ENCODE results near the gene CASKIN2. TPM values are rescaled to one million over a fixed set of nuclear protein-coding genes. Genes with fewer than 3 reads are reported as not detected.

CASKIN2 gene, protein sequence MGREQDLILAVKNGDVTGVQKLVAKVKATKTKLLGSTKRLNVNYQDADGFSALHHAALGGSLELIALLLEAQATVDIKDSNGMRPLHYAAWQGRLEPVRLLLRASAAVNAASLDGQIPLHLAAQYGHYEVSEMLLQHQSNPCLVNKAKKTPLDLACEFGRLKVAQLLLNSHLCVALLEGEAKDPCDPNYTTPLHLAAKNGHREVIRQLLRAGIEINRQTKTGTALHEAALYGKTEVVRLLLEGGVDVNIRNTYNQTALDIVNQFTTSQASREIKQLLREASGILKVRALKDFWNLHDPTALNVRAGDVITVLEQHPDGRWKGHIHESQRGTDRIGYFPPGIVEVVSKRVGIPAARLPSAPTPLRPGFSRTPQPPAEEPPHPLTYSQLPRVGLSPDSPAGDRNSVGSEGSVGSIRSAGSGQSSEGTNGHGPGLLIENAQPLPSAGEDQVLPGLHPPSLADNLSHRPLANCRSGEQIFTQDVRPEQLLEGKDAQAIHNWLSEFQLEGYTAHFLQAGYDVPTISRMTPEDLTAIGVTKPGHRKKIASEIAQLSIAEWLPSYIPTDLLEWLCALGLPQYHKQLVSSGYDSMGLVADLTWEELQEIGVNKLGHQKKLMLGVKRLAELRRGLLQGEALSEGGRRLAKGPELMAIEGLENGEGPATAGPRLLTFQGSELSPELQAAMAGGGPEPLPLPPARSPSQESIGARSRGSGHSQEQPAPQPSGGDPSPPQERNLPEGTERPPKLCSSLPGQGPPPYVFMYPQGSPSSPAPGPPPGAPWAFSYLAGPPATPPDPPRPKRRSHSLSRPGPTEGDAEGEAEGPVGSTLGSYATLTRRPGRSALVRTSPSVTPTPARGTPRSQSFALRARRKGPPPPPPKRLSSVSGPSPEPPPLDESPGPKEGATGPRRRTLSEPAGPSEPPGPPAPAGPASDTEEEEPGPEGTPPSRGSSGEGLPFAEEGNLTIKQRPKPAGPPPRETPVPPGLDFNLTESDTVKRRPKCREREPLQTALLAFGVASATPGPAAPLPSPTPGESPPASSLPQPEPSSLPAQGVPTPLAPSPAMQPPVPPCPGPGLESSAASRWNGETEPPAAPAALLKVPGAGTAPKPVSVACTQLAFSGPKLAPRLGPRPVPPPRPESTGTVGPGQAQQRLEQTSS (N-terminal part only)
- 5.7 and 12.6 TPM in 2 replicates for total RNA-seq (ENCODE audit: low replicate concordance)

DNA sequence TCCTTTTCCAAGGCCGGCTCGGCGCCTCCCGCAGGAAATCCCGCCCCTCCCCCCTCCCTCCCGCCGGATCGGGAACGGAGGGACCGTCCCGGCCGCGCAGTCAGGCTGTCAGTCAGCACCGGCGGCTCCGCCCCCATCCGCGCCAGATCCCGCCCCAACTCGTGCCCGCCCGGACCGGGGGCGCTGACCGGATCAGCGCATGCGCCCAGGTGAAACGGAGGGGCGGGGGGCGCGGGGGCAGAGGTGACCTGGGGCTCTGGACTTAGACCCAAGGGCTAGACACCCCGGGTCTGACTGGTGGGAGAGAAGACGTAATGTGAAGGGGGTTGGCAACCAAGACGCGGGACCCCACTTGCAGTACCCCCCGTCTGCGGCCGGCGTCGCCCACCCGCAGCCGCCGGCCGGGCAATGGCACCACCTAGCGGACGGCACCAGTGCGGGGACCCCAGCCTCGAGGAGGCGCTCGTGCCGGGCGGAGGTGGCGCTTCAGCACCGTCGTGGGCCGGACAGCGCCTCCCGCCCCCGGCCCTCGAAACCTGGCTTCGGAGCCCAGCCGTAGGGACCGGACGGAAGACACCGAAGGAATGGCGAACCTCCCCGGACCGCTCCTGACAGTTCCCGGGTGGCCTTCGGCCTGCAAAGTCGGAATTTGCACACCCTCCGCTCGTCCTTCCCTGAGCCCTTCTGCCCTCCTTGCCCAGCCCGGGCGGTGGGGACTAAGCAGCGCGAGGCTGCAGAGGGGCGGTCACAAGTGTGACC lies at the start of gene CASKIN2:
TSS of gene CASKIN2 (minus strand) at position 42 of the 759 bp plus-strand sequence. CDS start 1,733 bp downstream, outside the sequence.
- Histone ChIP-seq H3K36me3 (no peaks in the 10 kb centered on the region), H3K9ac (peak within 1 kb of the TSS; percentile 60), H3K4me3 (peak within 1 kb of the TSS; percentile 87), H3K79me2 (ENCODE audit: low read depth) (peaks cover 18% of the 10 kb centered on the region), H3K4me1 (no peaks in the 10 kb centered on the region), H2AFZ (replicated peaks) (peak within 1 kb of the TSS; percentile 84), H3K27me3 (no peaks in the 10 kb centered on the region), H3K9me3 (ENCODE audit: low read depth) (no peaks in the 10 kb centered on the region), H3K4me2 (peak within 1 kb of the TSS; percentile 92), H3F3A (ENCODE audit: low read depth) (peaks cover 7% of the 10 kb centered on the region), H3K27ac (no peak within 1 kb of the TSS), H4K20me1 (ENCODE audit: low read depth) (peaks cover 47% of the 10 kb centered on the region)
- Mint-ChIP-seq H3K27me3 (ENCODE audit: insufficient read depth, low read depth) (peaks cover 3% of the 10 kb centered on the region), H3K4me1 (peaks cover 33% of the 10 kb centered on the region), H3K4me3 (peak within 1 kb of the TSS; percentile 89), H3K27ac (no peak within 1 kb of the TSS), H3K9me3 (no peaks in the 10 kb centered on the region), H3K36me3 (peaks cover 13% of the 10 kb centered on the region)
- TF ChIP-seq, protein P1, sequence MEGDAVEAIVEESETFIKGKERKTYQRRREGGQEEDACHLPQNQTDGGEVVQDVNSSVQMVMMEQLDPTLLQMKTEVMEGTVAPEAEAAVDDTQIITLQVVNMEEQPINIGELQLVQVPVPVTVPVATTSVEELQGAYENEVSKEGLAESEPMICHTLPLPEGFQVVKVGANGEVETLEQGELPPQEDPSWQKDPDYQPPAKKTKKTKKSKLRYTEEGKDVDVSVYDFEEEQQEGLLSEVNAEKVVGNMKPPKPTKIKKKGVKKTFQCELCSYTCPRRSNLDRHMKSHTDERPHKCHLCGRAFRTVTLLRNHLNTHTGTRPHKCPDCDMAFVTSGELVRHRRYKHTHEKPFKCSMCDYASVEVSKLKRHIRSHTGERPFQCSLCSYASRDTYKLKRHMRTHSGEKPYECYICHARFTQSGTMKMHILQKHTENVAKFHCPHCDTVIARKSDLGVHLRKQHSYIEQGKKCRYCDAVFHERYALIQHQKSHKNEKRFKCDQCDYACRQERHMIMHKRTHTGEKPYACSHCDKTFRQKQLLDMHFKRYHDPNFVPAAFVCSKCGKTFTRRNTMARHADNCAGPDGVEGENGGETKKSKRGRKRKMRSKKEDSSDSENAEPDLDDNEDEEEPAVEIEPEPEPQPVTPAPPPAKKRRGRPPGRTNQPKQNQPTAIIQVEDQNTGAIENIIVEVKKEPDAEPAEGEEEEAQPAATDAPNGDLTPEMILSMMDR (IDR thresholded peaks at IDR 0.05): peak; percentile 99
- TF ChIP-seq EZH2 (IDR thresholded peaks at IDR 0.05): no peak
- no peak for TF ChIP-seq EZH2phosphoT487 (IDR thresholded peaks at IDR 0.05)
- DNase-seq (ENCODE audit: low spot score): peak; percentile 97

GRCh38 chr17:75565066-75565465 lies 49.7 kb upstream of the CASKIN2 start:
- no peak overlapping the region for H2AFZ ChIP-seq (replicated peaks)
- TF ChIP-seq, protein P1 (IDR thresholded peaks at IDR 0.05): no peak
- TF ChIP-seq EZH2 (IDR thresholded peaks at IDR 0.05): no peak
- TF ChIP-seq EZH2phosphoT487 (IDR thresholded peaks at IDR 0.05): no peak
- H3K9ac ChIP-seq: no peak overlapping the region
- H3K27ac Mint-ChIP-seq: no peak overlapping the region
- no peaks in the 10 kb centered on the region for H3K4me1 ChIP-seq
- no peak for DNase-seq (ENCODE audit: low spot score)
- no peak overlapping the region for H3K4me3 ChIP-seq
- no peaks in the 10 kb centered on the region for H3K27me3 Mint-ChIP-seq (ENCODE audit: insufficient read depth, low read depth)
- no peaks in the 10 kb centered on the region for H4K20me1 ChIP-seq (ENCODE audit: low read depth)
- no peaks in the 10 kb centered on the region for H3K27me3 ChIP-seq
- H3K4me1 Mint-ChIP-seq: peaks cover 14% of the 10 kb centered on the region
- H3K36me3 ChIP-seq: no peaks in the 10 kb centered on the region
- no peaks in the 10 kb centered on the region for H3K9me3 Mint-ChIP-seq
- no peaks in the 10 kb centered on the region for H3K36me3 Mint-ChIP-seq
- H3K4me3 Mint-ChIP-seq: no peak overlapping the region
- H3K4me2 ChIP-seq: no peak overlapping the region
- H3K27ac ChIP-seq: no peak overlapping the region
- H3F3A ChIP-seq (ENCODE audit: low read depth): no peaks in the 10 kb centered on the region
- H3K79me2 ChIP-seq (ENCODE audit: low read depth): no peaks in the 10 kb centered on the region
- H3K9me3 ChIP-seq (ENCODE audit: low read depth): no peaks in the 10 kb centered on the region

- Histone ChIP-seq H4K20me1 (ENCODE audit: low read depth) (no peaks in the 10 kb centered on the region), H3K79me2 (ENCODE audit: low read depth) (no peaks in the 10 kb centered on the region), H3K4me1 (no peaks in the 10 kb centered on the region), H3F3A (ENCODE audit: low read depth) (no peaks in the 10 kb centered on the region), H3K27ac (no peak overlapping the region), H3K4me3 (no peak overlapping the region), H3K36me3 (no peaks in the 10 kb centered on the region), H3K27me3 (no peaks in the 10 kb centered on the region), H2AFZ (replicated peaks) (no peak overlapping the region), H3K9me3 (ENCODE audit: low read depth) (no peaks in the 10 kb centered on the region), H3K9ac (no peak overlapping the region), H3K4me2 (no peak overlapping the region)
- Mint-ChIP-seq H3K36me3 (no peaks in the 10 kb centered on the region), H3K9me3 (no peaks in the 10 kb centered on the region), H3K4me1 (peaks cover 14% of the 10 kb centered on the region), H3K27me3 (ENCODE audit: insufficient read depth, low read depth) (no peaks in the 10 kb centered on the region), H3K4me3 (no peak overlapping the region), H3K27ac (no peak overlapping the region)
- TF ChIP-seq EZH2phosphoT487 (IDR thresholded peaks at IDR 0.05) (no peak), EZH2 (IDR thresholded peaks at IDR 0.05) (no peak)
- TF ChIP-seq, protein P1 (IDR thresholded peaks at IDR 0.05): no peak
- no peak for DNase-seq (ENCODE audit: low spot score)
Observed at GRCh38 chr17:75564195-75564594, 48.9 kb upstream of the CASKIN2 start.

Data from neural progenitor cell (in vitro differentiated cells).